HCT116 (cell line): ENCODE measurements around the gene GREB1L. TPM values are rescaled to one million over a fixed set of nuclear protein-coding genes. Genes with fewer than 3 reads are reported as not detected.

Experiments
- ATAC-seq: fragments of 200-7000 bp; cut with Tn5 transposase; 2 replicates; pipeline ENCODE4 v1.9.1; 2020; ENCODE audit warnings: mild to moderate bottlenecking, moderate library complexity
- BruUV-seq: library from RNA; stranded (reverse); fragments of 400-500 nt; replicated peaks from 2 replicates; lab custom pipeline; 2021; lab: Mats Ljungman, UMichigan
- CTCF ChIA-PET: fragments of 300-600 bp; sonication (Branson Sonifier 250); formaldehyde crosslinking; loops from one replicate; lab custom pipeline; 2021; ENCODE audit warnings: antibody characterized with exemption; lab: Charles Lee
- POLR2A ChIA-PET: fragments of 300-600, 350-600 bp; sonication (Branson Sonifier 250); formaldehyde crosslinking; loops from one replicate; lab custom pipeline; 2021; ENCODE audit warnings: antibody characterized with exemption; lab: Charles Lee
- RAD21 ChIA-PET, 2 experiments: fragments of 300-600 bp; sonication (Branson Sonifier 250); formaldehyde crosslinking; loops; one replicate each; lab custom pipeline; 2023; ENCODE audit warnings: low total read pairs in 2 of 2; ENCODE audit not compliant: uncharacterized antibody in 2 of 2, unreplicated experiment in 2 of 2, low non-redundant PET in 1 of 2; lab: Charles Lee
- DNase-seq: peaks from one replicate; pipeline ENCODE4 v3.0.0-alpha.2; 2010; ENCODE audit warnings: low read depth, low spot score
- H2AFZ ChIP-seq: fragments of 200-600 bp; shearing (Covaris generic), sonication (generic); 2 replicates; pipeline ENCODE4 v1.6.1; 2017; ENCODE audit warnings: low read depth, mixed run types, mixed read lengths, antibody characterized with exemption, low read length; ENCODE audit not compliant: poor library complexity, severe bottlenecking
- H3K27ac ChIP-seq: 2 replicates; pipeline ENCODE4 v1.5.1; 2012; ENCODE audit warnings: low read depth, low read length
- H3K27me3 ChIP-seq: fragments of 200-600 bp; sonication (generic); 2 replicates; pipeline ENCODE4 v1.6.1; 2016; ENCODE audit warnings: mixed run types, low read length, mixed read lengths; ENCODE audit not compliant: insufficient read depth
- H3K36me3 ChIP-seq, 2 experiments: fragments of 200-500 bp in 1 of 2; fragments of 200-600 bp in 1 of 2; sonication (Bioruptor generic) in 1 of 2; sonication (generic) in 1 of 2; 2 replicates each; pipeline versions ENCODE4 v1.5.1 to v1.6.1; 2014 to 2016; ENCODE audit warnings: low read length in 2 of 2, inconsistent platforms in 1 of 2, mixed read lengths in 1 of 2, mixed run types in 1 of 2; ENCODE audit not compliant: insufficient read depth in 2 of 2, control insufficient read depth in 1 of 2
- H3K4me1 ChIP-seq, 2 experiments: fragments of 200-600 bp in 1 of 2; sonication (generic) in 1 of 2; 2 replicates each; pipeline versions ENCODE4 v1.5.1 to v1.6.1; 2012 to 2017; ENCODE audit warnings: low read length in 2 of 2, inconsistent platforms in 1 of 2, mild to moderate bottlenecking in 1 of 2, mixed read lengths in 1 of 2, mixed run types in 1 of 2, moderate library complexity in 1 of 2; ENCODE audit not compliant: insufficient read depth in 2 of 2, control insufficient read depth in 1 of 2
- H3K4me2 ChIP-seq: fragments of 200-600 bp; sonication (generic); 2 replicates; pipeline ENCODE4 v1.6.1; 2017; ENCODE audit warnings: mixed run types, low read length, mixed read lengths
- H3K4me3 ChIP-seq, 2 experiments: fragments of 200-600 bp in 1 of 2; sonication (generic) in 1 of 2; replicated peaks in 1 of 2; 2 replicates each; pipeline ENCODE4 v1.5.1; 2011 to 2016; ENCODE audit warnings: low read length in 2 of 2, control low read depth in 1 of 2, low read depth in 1 of 2, mild to moderate bottlenecking in 1 of 2, mixed read lengths in 1 of 2, mixed run types in 1 of 2
- H3K79me2 ChIP-seq: fragments of 200-600 bp; sonication (generic); 2 replicates; pipeline ENCODE4 v1.6.1; 2017; ENCODE audit warnings: mild to moderate bottlenecking, mixed run types, low read length, moderate library complexity, mixed read lengths; ENCODE audit not compliant: insufficient read depth
- H3K9ac ChIP-seq: fragments of 200-600 bp; sonication (generic); 2 replicates; pipeline ENCODE4 v1.6.1; 2016; ENCODE audit warnings: low read length, mixed read lengths
- H3K9me2 ChIP-seq: fragments of 200-600 bp; sonication (generic), shearing (Covaris generic); 2 replicates; pipeline ENCODE4 v1.6.1; 2017; ENCODE audit warnings: mixed run types, mild to moderate bottlenecking, moderate library complexity; ENCODE audit not compliant: insufficient read depth
- H3K9me3 ChIP-seq, 2 experiments: fragments of 200-500 bp in 1 of 2; fragments of 200-600 bp in 1 of 2; sonication (Bioruptor generic) in 1 of 2; sonication (generic) in 1 of 2; 2 replicates each; pipeline ENCODE4 v1.6.1; 2014 to 2017; ENCODE audit warnings: low read length in 2 of 2, mixed read lengths in 2 of 2, inconsistent platforms in 1 of 2, low read depth in 1 of 2, mild to moderate bottlenecking in 1 of 2, mixed run types in 1 of 2, moderate library complexity in 1 of 2; ENCODE audit not compliant: control insufficient read depth in 1 of 2, insufficient read depth in 1 of 2
- H4K20me1 ChIP-seq: fragments of 200-600 bp; sonication (generic), shearing (Covaris generic); 2 replicates; pipeline ENCODE4 v1.6.1; 2017; ENCODE audit warnings: mixed run types, mild to moderate bottlenecking, moderate library complexity; ENCODE audit not compliant: insufficient read depth
- EGR1 ChIP-seq: IDR thresholded peaks from 2 replicates; pipeline ENCODE4 v1.6.1; 2012; ENCODE audit warnings: low read depth
- EZH2 ChIP-seq: fragments of 200-600 bp; sonication (generic); IDR thresholded peaks from 2 replicates; pipeline ENCODE4 v1.6.1; 2017; ENCODE audit warnings: antibody characterized with exemption, mixed run types
- JUND ChIP-seq: IDR thresholded peaks from 2 replicates; pipeline ENCODE4 v1.6.1; 2012
- POLR2AphosphoS5 ChIP-seq: IDR thresholded peaks from 2 replicates; pipeline ENCODE4 v1.6.1; 2011; ENCODE audit warnings: mild to moderate bottlenecking, low read depth, low read length, moderate library complexity
- RAD21 ChIP-seq: IDR thresholded peaks from 2 replicates; pipeline ENCODE4 v1.6.1; 2012; ENCODE audit warnings: low read depth, mild to moderate bottlenecking
- SIN3A ChIP-seq: IDR thresholded peaks from 2 replicates; pipeline ENCODE4 v1.6.1; 2012; ENCODE audit warnings: low read depth
- TCF7L2 ChIP-seq: IDR thresholded peaks from 2 replicates; pipeline ENCODE4 v1.7.0; 2011; ENCODE audit warnings: borderline replicate concordance, inconsistent platforms; ENCODE audit not compliant: insufficient read depth, insufficient read length; ENCODE audit errors: extremely low read depth
- intact Hi-C: fragments of 100-400 bp; cut with micrococcal nuclease; formaldehyde crosslinking; loops from 2 replicates; pipeline ENCODE4 v1.10.0; 2022
- total RNA-seq: library from RNA; stranded (reverse); gene quantifications from one replicate; pipeline ENCODE4 v1.2.1, GENCODE V29; 2021; ENCODE audit not compliant: unreplicated experiment

The GREB1L gene
- total RNA-seq, 1 experiment from 2014 or later: 12.2 TPM

- DNase-seq (no peak), ATAC-seq (no peak)
- no peaks in the 10 kb centered on the region for H3K9me2 ChIP-seq
- no peak overlapping the region for H2AFZ ChIP-seq
- H3K27ac ChIP-seq: no peak overlapping the region
- H3K4me1 ChIP-seq: peaks cover 5 to 13% of the 10 kb centered on the region in 2 experiments; a peak in 3 of 4 replicates
- no peak overlapping the region for H3K9ac ChIP-seq
- ChIA-PET CTCF (no interaction called here), POLR2A (no interaction called here), RAD21 (no interaction called here)
- TF ChIP-seq EGR1: no peak
- no peak overlapping the region for H3K4me2 ChIP-seq
- BruUV-seq: no TSS peak
- H3K27me3 ChIP-seq: no peaks in the 10 kb centered on the region
- intact Hi-C loops: no loop called here
- no peak overlapping the region for H3K4me3 ChIP-seq
- no peaks in the 10 kb centered on the region for H3K9me3 ChIP-seq
- H3K36me3 ChIP-seq: no peaks in the 10 kb centered on the region
- no peaks in the 10 kb centered on the region for H4K20me1 ChIP-seq
- no peaks in the 10 kb centered on the region for H3K79me2 ChIP-seq
These were observed 100.3 kb downstream of the GREB1L start for GRCh38 chr18:21342372-21342771.

- no TSS peak for BruUV-seq
- Histone ChIP-seq H3K9me3 (no peaks in the 10 kb centered on the region), H2AFZ (no peak overlapping the region), H3K9ac (no peak overlapping the region), H3K27me3 (no peaks in the 10 kb centered on the region), H3K4me2 (no peak overlapping the region), H3K9me2 (no peaks in the 10 kb centered on the region), H4K20me1 (no peaks in the 10 kb centered on the region), H3K27ac (no peak overlapping the region), H3K36me3 (no peaks in the 10 kb centered on the region)
- ATAC-seq: no peak
- no peak for DNase-seq
- CTCF ChIA-PET: no interaction called here
- RAD21 ChIA-PET: no interaction called here
- POLR2A ChIA-PET: no interaction called here
- no peak for TF ChIP-seq JUND
- no peak for TF ChIP-seq POLR2AphosphoS5
- no peak for TF ChIP-seq EZH2
- TF ChIP-seq TCF7L2: no peak
- no peak for TF ChIP-seq RAD21
- no peak for TF ChIP-seq SIN3A
- TF ChIP-seq, all 23 proteins: peak for 0
- Histone ChIP-seq H3K79me2 (no peaks in the 10 kb centered on the region), H3K4me1 (peaks cover 5 to 13% of the 10 kb centered on the region in 2 experiments; a peak in 3 of 4 replicates), H3K4me3 (no peak overlapping the region)
- intact Hi-C loops: no loop called here
These were observed 102.8 kb downstream of the GREB1L start for GRCh38 chr18:21344860-21345259.
